HG02759 (cell line): ENCODE results near the gene DDX49.

Experiments used
- ATAC-seq: cut with Tn5 transposase; IDR thresholded peaks from one replicate; pipeline ENCODE4 v1.9.1; 2021; ENCODE audit warnings: mild to moderate bottlenecking, moderate library complexity; ENCODE audit not compliant: unreplicated experiment

DDX49 gene

GRCh38 chr19:18919086-18919899 is at the start of gene DDX49, which contains the start of gene COPE:
TSS of gene DDX49 (plus strand) at chr19:18919715. CDS start at chr19:18919742, 27 bp downstream.
TSS of gene COPE (minus strand) at chr19:18919387. CDS start at chr19:18919348, 39 bp downstream.
- ATAC-seq, result peak; percentile 92

- no peak for ATAC-seq
Measured at GRCh38 chr19:18869781-18870530, 49.6 kb upstream of the DDX49 start.

GRCh38 chr19:18870531-18871172 is 48.9 kb upstream of the DDX49 start:
- ATAC-seq, result no peak

GRCh38 chr19:18871543-18871942 is 48.0 kb upstream of the DDX49 start:
- no peak for ATAC-seq

GRCh38 chr19:18875726-18876125 is 43.8 kb upstream of the DDX49 start:
- no peak for ATAC-seq

- ATAC-seq, result no peak
Measured at GRCh38 chr19:18876865-18877264, 42.6 kb upstream of the DDX49 start.

GRCh38 chr19:18878058-18878797 is 41.3 kb upstream of the DDX49 start:
- ATAC-seq, result no peak

- ATAC-seq, result no peak
Measured at GRCh38 chr19:18878858-18879578, 40.5 kb upstream of the DDX49 start.

- ATAC-seq, result no peak
Measured at GRCh38 chr19:18879579-18880373, 39.7 kb upstream of the DDX49 start.

- no peak for ATAC-seq
Measured at GRCh38 chr19:18881491-18881890, 38.0 kb upstream of the DDX49 start.

GRCh38 chr19:18883526-18884304 is 35.8 kb upstream of the DDX49 start:
- ATAC-seq, result no peak

- ATAC-seq, result no peak
Measured at GRCh38 chr19:18886972-18887371, 32.5 kb upstream of the DDX49 start.

GRCh38 chr19:18889949-18890745 is 29.4 kb upstream of the DDX49 start:
- no peak for ATAC-seq

- ATAC-seq, result no peak
Measured at GRCh38 chr19:18893587-18894253, 25.8 kb upstream of the DDX49 start.

- no peak for ATAC-seq
Measured at GRCh38 chr19:18894254-18895037, 25.1 kb upstream of the DDX49 start.

GRCh38 chr19:18895038-18895823 is 24.3 kb upstream of the DDX49 start:
- no peak for ATAC-seq
